Measurements from ENCODE around the gene ZNF638.

GRCh38 chr2:71388214-71388613 lies 56.6 kb downstream of the ZNF638 start:
- TF ChIP-seq CHD2 (IDR thresholded peaks at IDR 0.05; ENCODE audit: borderline replicate concordance, low read depth, low read length) = no peak
- no peak for TF ChIP-seq POLR2A (IDR thresholded peaks at IDR 0.05; ENCODE audit: low read depth, low read length)
- TF ChIP-seq CTCF (IDR thresholded peaks at IDR 0.05 in 2 of 3, conservative IDR thresholded peaks at IDR 0.05 in 1 of 3; ENCODE audit: control insufficient read depth in 2 of 3, extremely low read depth in 1 of 3, insufficient read depth in 1 of 3, low read depth in 3 of 3, low read length in 3 of 3) = no peak
- no peak for TF ChIP-seq MAX (IDR thresholded peaks at IDR 0.05; ENCODE audit: low read depth, low read length)
- no peak for TF ChIP-seq PKNOX1 (IDR thresholded peaks at IDR 0.05)
- no peak for TF ChIP-seq BRCA1 (IDR thresholded peaks at IDR 0.05; ENCODE audit: low read depth, low read length)
- TF ChIP-seq KAT2A (conservative IDR thresholded peaks at IDR 0.05; ENCODE audit: control insufficient read depth, low read depth, low read length) = no peak
- no peak for TF ChIP-seq POLR2AphosphoS5 (IDR thresholded peaks at IDR 0.05; ENCODE audit: low read length)

All from GM12878 (cell line).